Upper lobe of right lung (tissue), 1 donor: Measurements from ENCODE around the gene CALHM3. TPM values are rescaled to one million over a fixed set of nuclear protein-coding genes. Genes with fewer than 3 reads are reported as not detected.

Experiments used
- ATAC-seq: fragments of 200-7000 bp; cut with Tn5 transposase; one replicate; pipeline ENCODE4 v1.9.1; 2020; ENCODE audit warnings: mild to moderate bottlenecking, moderate library complexity
- DNase-seq: peaks from one replicate; pipeline ENCODE4 v3.0.0-alpha.2; 2020
- H3K27ac ChIP-seq: fragments of 200-600 bp; one replicate; pipeline ENCODE4 v1.8.0; 2022
- H3K27me3 ChIP-seq: fragments of 200-600 bp; one replicate; pipeline ENCODE4 v1.8.0; 2022; ENCODE audit warnings: mild to moderate bottlenecking
- H3K36me3 ChIP-seq: fragments of 200-600 bp; one replicate; pipeline ENCODE4 v1.8.0; 2022
- H3K4me1 ChIP-seq: fragments of 200-600 bp; one replicate; pipeline ENCODE4 v1.8.0; 2022
- H3K4me3 ChIP-seq: fragments of 200-600 bp; one replicate; pipeline ENCODE4 v1.8.0; 2022; ENCODE audit warnings: mild to moderate bottlenecking
- H3K9me3 ChIP-seq: fragments of 200-600 bp; one replicate; pipeline ENCODE4 v1.8.0; 2022
- intact Hi-C: fragments of 100-400 bp; cut with DNase I; formaldehyde crosslinking; loops from one replicate; pipeline ENCODE4 v1.11.0; 2022
- total RNA-seq: library from RNA; stranded (reverse); fragmentation: NEBNext Ultra II Directional; extraction: Animal tissue kit (Norgen Biotek cat#: 25700); gene quantifications from one replicate; pipeline ENCODE4 v1.2.1, GENCODE V29; 2021
- TF ChIP-seq, protein P1 (sequence below): fragments of 200-600 bp; IDR thresholded peaks from one replicate; pipeline ENCODE4 v1.8.0; 2022; ENCODE audit warnings: antibody characterized with exemption
- donor health status: DM: no; HTN: yes; CAD: no; lungs with severe emphysema.

The CALHM3 gene
- total RNA-seq, 1 donor from 2014 or later = not detected

DNA sequence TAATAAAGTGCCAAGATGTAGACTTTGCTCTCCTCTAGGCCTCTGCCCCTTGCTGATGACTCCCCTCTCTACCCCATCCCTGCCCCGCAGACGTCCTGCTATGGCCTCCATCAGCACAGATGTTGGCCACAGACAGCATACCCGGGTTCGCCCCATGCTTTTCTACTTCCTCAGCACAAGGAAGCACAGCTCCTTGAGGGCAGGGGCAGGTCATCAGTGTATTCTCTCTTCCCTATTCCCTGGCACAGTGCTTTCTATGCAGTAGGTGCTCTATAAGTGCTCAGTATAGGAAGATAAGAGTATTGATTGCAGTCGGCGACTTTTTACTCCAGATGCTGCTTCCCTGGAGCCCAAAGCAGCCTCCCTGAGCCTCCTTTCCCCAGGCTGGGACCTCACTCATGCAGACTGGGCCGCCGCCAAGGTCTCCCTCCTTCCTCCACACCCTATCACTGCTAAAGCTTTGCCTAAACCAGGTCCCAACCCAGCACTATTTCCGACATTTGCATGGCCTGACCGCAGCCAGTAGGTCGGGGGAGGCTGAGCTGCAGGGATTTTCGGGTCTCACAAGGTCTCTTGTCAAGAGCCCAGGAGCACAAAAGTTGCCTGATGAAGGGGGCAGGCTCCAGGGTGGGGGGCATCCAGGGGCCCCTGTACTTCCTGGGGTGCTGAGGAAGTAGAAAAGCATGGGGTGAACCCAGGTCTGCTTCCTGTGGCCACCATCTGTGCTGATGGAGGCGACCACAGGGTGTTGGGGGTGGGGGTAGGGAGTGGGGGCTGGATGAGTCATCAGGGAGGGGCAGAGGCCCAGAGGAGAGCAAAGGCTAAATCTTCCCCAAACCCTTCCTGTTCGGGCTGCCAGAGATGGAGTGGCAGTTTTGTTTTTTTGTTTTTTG is 8.0 kb downstream of the CALHM3 start:
- Histone ChIP-seq H3K27ac (peak overlapping the region; percentile 44), H3K27me3 (no peaks in the 10 kb centered on the region), H3K36me3 (no peaks in the 10 kb centered on the region), H3K9me3 (no peaks in the 10 kb centered on the region), H3K4me1 (no peaks in the 10 kb centered on the region), H3K4me3 (no peak overlapping the region)
- TF ChIP-seq, protein P1, sequence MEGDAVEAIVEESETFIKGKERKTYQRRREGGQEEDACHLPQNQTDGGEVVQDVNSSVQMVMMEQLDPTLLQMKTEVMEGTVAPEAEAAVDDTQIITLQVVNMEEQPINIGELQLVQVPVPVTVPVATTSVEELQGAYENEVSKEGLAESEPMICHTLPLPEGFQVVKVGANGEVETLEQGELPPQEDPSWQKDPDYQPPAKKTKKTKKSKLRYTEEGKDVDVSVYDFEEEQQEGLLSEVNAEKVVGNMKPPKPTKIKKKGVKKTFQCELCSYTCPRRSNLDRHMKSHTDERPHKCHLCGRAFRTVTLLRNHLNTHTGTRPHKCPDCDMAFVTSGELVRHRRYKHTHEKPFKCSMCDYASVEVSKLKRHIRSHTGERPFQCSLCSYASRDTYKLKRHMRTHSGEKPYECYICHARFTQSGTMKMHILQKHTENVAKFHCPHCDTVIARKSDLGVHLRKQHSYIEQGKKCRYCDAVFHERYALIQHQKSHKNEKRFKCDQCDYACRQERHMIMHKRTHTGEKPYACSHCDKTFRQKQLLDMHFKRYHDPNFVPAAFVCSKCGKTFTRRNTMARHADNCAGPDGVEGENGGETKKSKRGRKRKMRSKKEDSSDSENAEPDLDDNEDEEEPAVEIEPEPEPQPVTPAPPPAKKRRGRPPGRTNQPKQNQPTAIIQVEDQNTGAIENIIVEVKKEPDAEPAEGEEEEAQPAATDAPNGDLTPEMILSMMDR = no peak
- DNase-seq (peak; percentile 77), ATAC-seq (peak; percentile 89)
- intact Hi-C loops = no loop called here

DNA sequence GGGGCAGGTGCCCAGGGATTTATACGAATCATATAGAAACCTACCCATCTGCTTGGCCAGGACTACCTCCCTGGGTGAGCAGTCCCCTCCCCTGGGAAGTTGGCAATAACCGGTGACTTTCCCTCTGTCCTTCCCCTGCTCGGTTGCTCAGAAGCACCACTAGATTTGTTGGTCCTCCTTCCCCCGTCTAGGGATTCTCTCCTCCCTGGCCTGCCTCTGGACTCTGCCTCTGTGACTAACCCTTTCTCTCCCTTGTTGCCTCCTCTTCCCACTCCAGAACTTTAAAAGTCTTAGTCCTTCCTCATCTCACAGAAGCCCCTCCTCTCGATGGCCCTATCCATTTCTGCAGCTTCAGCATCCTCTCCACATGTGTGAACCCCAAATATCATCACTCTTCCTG is 9.8 kb downstream of the CALHM3 start:
- Histone ChIP-seq H3K4me1 (no peaks in the 10 kb centered on the region), H3K4me3 (no peak overlapping the region), H3K27me3 (no peaks in the 10 kb centered on the region), H3K27ac (no peak overlapping the region), H3K9me3 (no peaks in the 10 kb centered on the region), H3K36me3 (no peaks in the 10 kb centered on the region)
- no peak for ATAC-seq
- intact Hi-C loops = no loop called here
- TF ChIP-seq, protein P1 = no peak
- no peak for DNase-seq

- H3K27ac ChIP-seq = no peak overlapping the region
- intact Hi-C loops = no loop called here
- no peak overlapping the region for H3K4me3 ChIP-seq
- DNase-seq (no peak), ATAC-seq (no peak)
- H3K27me3 ChIP-seq = no peaks in the 10 kb centered on the region
- H3K9me3 ChIP-seq = no peaks in the 10 kb centered on the region
- TF ChIP-seq, protein P1 = no peak
- no peaks in the 10 kb centered on the region for H3K36me3 ChIP-seq
- H3K4me1 ChIP-seq = no peaks in the 10 kb centered on the region
These were observed 11.6 kb downstream of the CALHM3 start for GRCh38 chr10:103467406-103467805.

DNA sequence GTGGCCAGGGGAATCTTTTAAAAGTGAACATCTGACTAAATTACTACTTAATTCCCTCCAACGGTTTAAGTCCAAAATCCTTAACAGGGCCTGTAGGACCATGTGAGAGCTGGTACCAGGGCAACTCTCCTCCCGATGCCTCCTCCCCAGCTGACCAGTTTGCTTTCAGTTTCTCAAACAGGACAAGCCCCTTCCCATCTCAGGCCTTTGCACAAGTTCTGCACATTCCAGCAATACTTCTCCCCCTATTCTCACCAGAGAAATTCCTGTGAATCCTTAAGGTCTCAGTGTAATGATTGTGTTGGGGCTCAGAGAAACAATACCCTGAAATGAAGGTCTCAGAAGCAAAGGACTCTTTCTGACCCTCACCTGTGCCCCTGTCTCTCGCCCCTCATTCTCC is 12.3 kb downstream of the CALHM3 start:
- no peak for DNase-seq

GRCh38 chr10:103465411-103466179 is 13.4 kb downstream of the CALHM3 start:
- DNase-seq (no peak), ATAC-seq (peak; percentile 63)
- no peaks in the 10 kb centered on the region for H3K36me3 ChIP-seq
- H3K4me3 ChIP-seq = no peak overlapping the region
- H3K27ac ChIP-seq = no peak overlapping the region
- TF ChIP-seq, protein P1 = no peak
- no peaks in the 10 kb centered on the region for H3K9me3 ChIP-seq
- no peaks in the 10 kb centered on the region for H3K4me1 ChIP-seq
- intact Hi-C loops = no loop called here
- no peaks in the 10 kb centered on the region for H3K27me3 ChIP-seq

More for the DNA sequence above, 12.3 kb downstream of the CALHM3 start:
- no peaks in the 10 kb centered on the region for H3K27me3 ChIP-seq
- intact Hi-C loops = no loop called here
- H3K36me3 ChIP-seq = no peaks in the 10 kb centered on the region
- ATAC-seq = no peak
- no peaks in the 10 kb centered on the region for H3K9me3 ChIP-seq
- H3K4me1 ChIP-seq = no peaks in the 10 kb centered on the region
- no peak overlapping the region for H3K27ac ChIP-seq
- TF ChIP-seq, protein P1 = no peak
- no peak overlapping the region for H3K4me3 ChIP-seq
